Nasal cavity respiratory epithelium epithelial cell of viscerocranial mucosa (primary cell): Measurements from ENCODE around the gene GMCL1. TPM values are rescaled to one million over a fixed set of nuclear protein-coding genes. Genes with fewer than 3 reads are reported as not detected.

Experiments
- total RNA-seq: library from RNA; depleted of rRNA; stranded (reverse); fragments of >200 nt; gene quantifications from 2 replicates; pipeline ENCODE4 v1.2.3, GENCODE V29; 2014

GMCL1 gene
- 14.3 and 21.2 TPM in 2 replicates for total RNA-seq

GRCh38 chr2:69829256-69830044 is at the start of gene GMCL1:
Gene GMCL1 (plus strand): TSS chr2:69829660. CDS start chr2:69829893, 233 bp downstream.

GRCh38 chr2:69893684-69894551 is 64.5 kb downstream of the GMCL1 start, which contains the start of gene SNRNP27:
Gene SNRNP27 (plus strand): TSS chr2:69893956. CDS start chr2:69893985, 29 bp downstream.

GRCh38 chr2:69914950-69915945 is 85.8 kb downstream of the GMCL1 start, which contains the start of gene MXD1:
Gene MXD1 (plus strand): TSS chr2:69915109. CDS start chr2:69915331, 222 bp downstream.

Other genes starting within 250 kb of the GMCL1 start
- gene AAK1, start 185.9 kb upstream of the GMCL1 start, total RNA-seq, result 43.7 and 56.5 TPM in 2 replicates
- gene ANXA4, start 87.5 kb upstream of the GMCL1 start, total RNA-seq, result 48.9 and 83.1 TPM in 2 replicates
- gene SNRNP27, start 64.3 kb downstream of the GMCL1 start, total RNA-seq, result 36.9 and 37.9 TPM in 2 replicates
- gene MXD1, start 85.4 kb downstream of the GMCL1 start, total RNA-seq, result 46.6 and 50.6 TPM in 2 replicates
- 0.21 and 0.34 TPM in 2 replicates for gene ASPRV1, start 132.0 kb downstream of the GMCL1 start, total RNA-seq